Stimulated activated naive B cell treated with anti-CD40 and anti-IgM and Interleukin-4, amounts not matched to agents 10 μg/mL and 1 μg/mL and 100 μg/mL, for 72 hours (primary cell): Measurements from ENCODE around the gene OBI1.

Experiments
- ATAC-seq, 2 donors: fragments of 150-1000 bp; cut with Tn5 transposase; replicated peaks; 2 replicates each; pipeline ENCODE4 v1.10.0; 2021; ENCODE audit warnings: moderate library complexity in 1 of 2
- DNase-seq: peaks from one replicate; pipeline ENCODE4 v3.0.0; 2021
- H3K27ac Mint-ChIP-seq: one replicate; pipeline ENCODE4 v1.8.0; 2022; ENCODE audit warnings: mild to moderate bottlenecking, mixed read lengths
- H3K27me3 Mint-ChIP-seq, 2 donors: one replicate each; pipeline ENCODE4 v1.8.0; 2022; ENCODE audit warnings: mixed read lengths in 2 of 2
- H3K36me3 Mint-ChIP-seq, 2 donors: one replicate each; pipeline ENCODE4 v1.8.0; 2022; ENCODE audit warnings: mixed read lengths in 2 of 2, mild to moderate bottlenecking in 1 of 2
- H3K4me1 Mint-ChIP-seq, 2 donors: one replicate each; pipeline ENCODE4 v1.8.0; 2022; ENCODE audit warnings: mixed read lengths in 2 of 2, mild to moderate bottlenecking in 1 of 2
- H3K4me3 Mint-ChIP-seq, 2 donors: one replicate each; pipeline ENCODE4 v1.8.0; 2022; ENCODE audit warnings: mild to moderate bottlenecking in 2 of 2, mixed read lengths in 2 of 2, moderate library complexity in 1 of 2
- H3K9me3 Mint-ChIP-seq, 2 donors: one replicate each; pipeline ENCODE4 v1.8.0; 2022; ENCODE audit warnings: mixed read lengths in 2 of 2, mild to moderate bottlenecking in 1 of 2

The OBI1 gene

DNA sequence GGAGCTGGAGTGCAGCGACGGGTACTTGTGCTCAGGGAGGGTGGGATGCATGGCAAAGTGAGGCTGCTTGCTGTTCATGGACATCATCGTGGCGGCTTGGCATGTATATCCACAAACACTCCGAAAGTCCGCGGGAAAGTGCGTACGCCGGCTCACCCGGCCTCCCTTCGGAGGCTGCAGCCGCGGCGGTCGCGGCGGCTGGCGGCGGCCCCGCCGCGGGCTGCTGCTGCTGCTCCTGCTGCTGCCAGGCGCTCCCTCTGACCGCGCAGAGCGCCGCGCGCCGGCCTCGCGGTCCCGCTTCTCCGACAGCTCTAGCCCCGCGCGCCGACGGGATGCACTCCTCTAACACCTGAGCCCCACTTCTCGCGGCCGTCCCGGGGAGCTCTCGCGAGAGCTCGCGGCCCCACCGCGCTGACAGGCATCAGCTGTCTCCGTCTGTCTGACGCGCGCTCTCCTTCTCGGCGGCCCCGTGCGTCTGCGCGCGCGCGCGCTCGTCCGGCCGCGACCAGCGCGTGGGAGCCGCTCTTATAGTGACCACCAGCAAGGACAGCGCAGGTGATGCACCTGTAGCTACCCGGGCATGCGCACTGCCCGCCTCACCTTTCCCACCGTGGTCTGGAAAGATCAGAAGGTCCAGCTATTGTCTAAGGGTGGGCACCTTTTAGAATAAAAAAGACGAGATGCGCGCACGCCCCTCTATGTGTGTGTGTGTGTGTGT is 55.6 kb downstream of the OBI1 start, which contains the start of gene POU4F1:
Gene POU4F1, minus strand, starts transcription at position 313 of the 718 bp plus-strand sequence. Its CDS starts 226 bp downstream, at position 87.
- peak within 1 kb of the TSS; percentile 79 to 89 for H3K4me3 Mint-ChIP-seq
- H3K27me3 Mint-ChIP-seq: peaks cover 82 to 93% of the 10 kb centered on the region in 2 donors
- peak; percentile 41 for DNase-seq
- ATAC-seq: peak; percentile 84 to 87
- H3K9me3 Mint-ChIP-seq: no peaks in the 10 kb centered on the region
- peaks cover 42 to 63% of the 10 kb centered on the region in 2 donors for H3K4me1 Mint-ChIP-seq
- peak within 1 kb of the TSS; percentile 93 for H3K27ac Mint-ChIP-seq
- H3K36me3 Mint-ChIP-seq: peaks cover 0 to 6% of the 10 kb centered on the region in 2 donors

DNA sequence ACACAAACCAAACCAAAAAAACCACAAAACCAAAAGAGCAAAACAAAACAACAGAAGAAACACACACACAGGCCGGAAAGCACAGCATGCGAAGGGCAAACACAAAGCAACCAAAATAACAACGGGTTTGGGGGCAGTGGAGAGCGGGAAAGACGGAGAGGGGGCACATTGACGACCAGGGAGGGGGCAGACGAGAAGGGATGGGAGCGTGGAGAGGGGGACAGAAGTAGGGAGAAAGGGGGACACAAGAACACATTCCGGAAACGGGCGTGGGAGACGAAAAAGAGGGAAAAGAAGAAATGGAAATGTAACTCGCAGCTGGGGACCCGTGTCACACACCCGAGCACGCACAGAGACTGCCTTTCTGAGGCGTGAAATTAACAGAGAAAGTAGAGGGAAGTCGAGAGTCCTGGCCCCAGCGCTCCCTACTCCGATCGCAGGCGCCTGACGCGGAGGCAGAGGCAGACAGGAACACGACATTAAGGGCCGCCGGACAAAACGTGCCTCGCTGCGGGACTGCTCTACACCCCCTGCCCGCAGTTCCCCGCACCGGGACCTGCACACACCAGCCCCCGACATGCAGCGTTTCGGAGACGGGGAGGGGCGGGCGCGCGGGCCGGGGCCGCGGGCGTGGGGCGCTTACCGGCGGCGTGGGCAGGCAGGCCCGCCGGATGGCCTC is 56.3 kb downstream of the OBI1 start:
- H3K4me1 Mint-ChIP-seq: peaks cover 40 to 56% of the 10 kb centered on the region in 2 donors
- H3K27me3 Mint-ChIP-seq: peaks cover 79 to 87% of the 10 kb centered on the region in 2 donors
- H3K9me3 Mint-ChIP-seq: no peaks in the 10 kb centered on the region
- peak overlapping the region; percentile 88 for H3K27ac Mint-ChIP-seq
- ATAC-seq (peak; percentile 31 to 41), DNase-seq (no peak)
- peaks cover 0 to 6% of the 10 kb centered on the region in 2 donors for H3K36me3 Mint-ChIP-seq
- H3K4me3 Mint-ChIP-seq: peak overlapping the region; percentile 79 to 89

DNA sequence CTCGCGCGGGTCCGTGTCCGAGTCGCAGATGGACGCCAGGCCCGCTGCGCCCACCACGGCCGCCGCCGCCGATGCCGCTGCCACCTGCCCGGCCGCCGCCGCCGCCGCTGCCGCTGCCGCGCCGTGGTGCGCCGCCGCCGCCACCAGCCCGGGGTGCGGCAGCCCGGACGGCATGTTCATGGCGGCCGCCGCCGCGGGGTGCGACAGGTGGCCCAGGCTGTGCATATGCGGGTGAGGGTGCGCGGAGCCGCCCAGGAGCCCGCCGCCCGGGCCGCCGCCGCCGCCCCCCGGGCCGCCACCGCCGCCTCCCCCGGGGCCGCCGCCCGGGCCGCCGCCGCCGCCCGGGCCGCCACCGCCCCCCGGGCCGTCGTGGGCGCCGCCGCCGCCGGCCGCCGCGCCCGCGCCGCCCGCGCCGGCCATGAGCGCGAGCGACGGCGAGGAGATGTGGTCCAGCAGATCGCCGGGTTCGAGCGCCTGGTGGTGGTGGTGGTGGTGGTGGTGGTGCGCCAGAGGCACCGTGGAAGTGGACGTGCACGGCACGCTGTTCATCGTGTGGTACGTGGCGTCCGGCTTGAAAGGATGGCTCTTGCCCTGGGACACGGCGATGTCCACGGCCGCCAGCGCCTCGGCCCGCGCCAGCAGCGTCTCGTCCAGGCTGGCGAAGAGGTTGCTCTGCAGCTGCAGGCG is 56.9 kb downstream of the OBI1 start:
- peak overlapping the region; percentile 79 to 89 for H3K4me3 Mint-ChIP-seq
- peak overlapping the region; percentile 88 for H3K27ac Mint-ChIP-seq
- peaks cover 2 to 11% of the 10 kb centered on the region in 2 donors for H3K36me3 Mint-ChIP-seq

DNA sequence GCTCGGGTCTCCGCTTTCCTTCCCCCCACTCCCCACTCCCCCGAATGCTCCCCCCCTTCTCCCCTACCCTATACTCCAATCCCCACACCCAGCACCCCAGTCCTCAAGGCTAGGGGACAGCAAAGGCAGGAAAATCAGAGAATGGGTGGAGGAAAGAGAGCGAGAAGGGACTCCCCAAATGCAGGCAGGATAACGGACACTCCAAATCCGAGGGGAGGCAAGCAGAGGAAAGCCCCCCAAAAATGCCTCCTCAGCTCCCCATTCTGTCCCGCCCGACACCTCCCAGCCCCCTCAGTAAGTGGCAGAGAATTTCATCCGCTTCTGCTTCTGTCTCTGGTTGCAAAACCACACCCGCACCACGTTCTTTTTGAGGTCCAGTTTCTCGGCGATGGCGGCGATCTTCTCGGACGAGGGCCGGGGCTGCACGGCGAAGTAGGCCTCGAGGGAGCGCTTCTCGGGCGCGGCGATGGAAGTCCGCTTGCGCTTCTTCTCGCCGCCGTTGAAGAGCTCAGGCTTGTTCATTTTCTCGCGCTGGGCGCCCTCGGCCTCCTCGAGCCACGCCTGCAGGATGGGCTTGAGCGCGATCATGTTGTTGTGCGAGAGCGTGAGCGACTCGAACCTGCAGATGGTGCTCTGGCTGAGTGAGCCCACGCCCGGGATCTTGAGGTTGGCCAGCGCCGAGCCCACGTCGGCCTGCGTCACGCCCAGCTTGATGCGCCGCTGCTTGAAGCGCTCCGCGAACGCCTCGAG is 57.7 kb downstream of the OBI1 start:
- Mint-ChIP-seq H3K27ac (peak overlapping the region; percentile 31), H3K4me1 (peaks cover 39 to 54% of the 10 kb centered on the region in 2 donors), H3K27me3 (peaks cover 72 to 85% of the 10 kb centered on the region in 2 donors), H3K36me3 (peaks cover 2 to 13% of the 10 kb centered on the region in 2 donors), H3K4me3 (peak overlapping the region; percentile 46 to 62), H3K9me3 (peaks cover 4 to 6% of the 10 kb centered on the region in 2 donors)
- no peak for DNase-seq
- ATAC-seq: no peak

More for the DNA sequence above, 56.9 kb downstream of the OBI1 start:
- DNase-seq (no peak), ATAC-seq (no peak)
- peaks cover 4 to 5% of the 10 kb centered on the region in 2 donors for H3K9me3 Mint-ChIP-seq
- peaks cover 41 to 56% of the 10 kb centered on the region in 2 donors for H3K4me1 Mint-ChIP-seq
- peaks cover 78 to 87% of the 10 kb centered on the region in 2 donors for H3K27me3 Mint-ChIP-seq

DNA sequence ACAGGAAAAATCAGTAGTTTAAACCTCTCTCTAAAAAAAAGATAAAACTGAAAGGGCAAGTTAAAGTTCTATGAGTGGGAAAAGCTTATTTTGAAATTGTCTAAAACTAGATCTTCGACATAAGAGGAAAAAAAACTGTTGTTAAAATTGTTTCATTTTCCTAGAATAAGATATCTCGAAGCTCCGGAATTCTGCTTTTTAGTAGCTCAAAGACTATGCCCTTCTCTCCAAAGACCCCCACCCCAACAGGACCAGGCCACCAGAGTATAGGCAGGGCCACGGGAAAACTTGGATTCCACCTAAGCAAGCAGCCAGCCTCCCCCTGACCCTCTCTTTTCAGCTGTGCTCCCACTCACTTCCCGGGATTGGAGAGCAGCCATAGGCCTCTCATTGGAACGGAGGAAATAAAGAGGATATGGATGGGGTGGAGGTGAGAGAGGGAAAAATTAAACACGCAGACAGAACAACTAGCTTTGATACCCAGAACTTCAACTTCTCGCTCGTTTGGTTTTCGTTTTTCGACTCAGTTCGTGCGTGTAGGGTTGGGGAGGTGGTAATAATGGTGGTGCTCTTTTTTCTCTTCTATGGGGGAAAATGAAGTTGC is 58.6 kb downstream of the OBI1 start:
- H3K27ac Mint-ChIP-seq: peak overlapping the region; percentile 31
- H3K9me3 Mint-ChIP-seq: peaks cover 4 to 6% of the 10 kb centered on the region in 2 donors
- H3K4me1 Mint-ChIP-seq: peaks cover 36 to 55% of the 10 kb centered on the region in 2 donors
- H3K4me3 Mint-ChIP-seq: peak overlapping the region in 1 of 2 donors; percentile 32
- DNase-seq (no peak), ATAC-seq (no peak)
- H3K36me3 Mint-ChIP-seq: peaks cover 2 to 13% of the 10 kb centered on the region in 2 donors
- peaks cover 66 to 79% of the 10 kb centered on the region in 2 donors for H3K27me3 Mint-ChIP-seq

DNA sequence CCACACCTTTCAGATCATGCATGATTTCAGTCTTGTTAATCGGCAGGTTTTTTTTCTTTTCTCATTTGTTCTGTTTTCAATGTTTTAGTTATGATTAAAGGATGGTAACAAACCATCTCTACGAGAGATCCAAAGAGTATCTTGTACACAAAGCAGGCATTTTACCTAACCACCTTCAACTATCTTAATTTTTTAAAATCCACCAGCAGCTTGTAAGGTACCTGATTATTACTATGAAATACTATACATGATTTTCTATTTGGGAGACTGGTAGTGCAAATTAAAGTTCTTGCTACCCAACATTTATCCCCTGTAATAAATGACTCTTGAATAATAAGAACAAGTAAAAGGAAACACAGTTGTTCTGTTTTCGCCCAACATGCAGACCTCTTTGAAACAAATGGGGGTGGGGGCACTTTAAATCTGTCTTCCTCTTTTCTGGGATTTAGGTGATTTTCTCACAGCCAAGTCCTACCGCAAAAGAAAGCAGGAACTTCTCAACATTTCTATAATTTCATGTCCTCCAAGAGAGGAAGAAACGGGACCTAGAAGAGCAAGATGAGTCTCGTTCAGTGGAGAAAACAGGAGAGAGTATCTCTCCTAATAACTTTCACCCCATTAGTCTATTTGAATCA is 59.2 kb downstream of the OBI1 start:
- DNase-seq: no peak
- Mint-ChIP-seq H3K4me1 (peaks cover 34 to 55% of the 10 kb centered on the region in 2 donors), H3K27ac (peak overlapping the region; percentile 51), H3K4me3 (no peak overlapping the region), H3K36me3 (peaks cover 2 to 13% of the 10 kb centered on the region in 2 donors), H3K27me3 (peaks cover 62 to 78% of the 10 kb centered on the region in 2 donors), H3K9me3 (peaks cover 4 to 6% of the 10 kb centered on the region in 2 donors)
- ATAC-seq: no peak

DNA sequence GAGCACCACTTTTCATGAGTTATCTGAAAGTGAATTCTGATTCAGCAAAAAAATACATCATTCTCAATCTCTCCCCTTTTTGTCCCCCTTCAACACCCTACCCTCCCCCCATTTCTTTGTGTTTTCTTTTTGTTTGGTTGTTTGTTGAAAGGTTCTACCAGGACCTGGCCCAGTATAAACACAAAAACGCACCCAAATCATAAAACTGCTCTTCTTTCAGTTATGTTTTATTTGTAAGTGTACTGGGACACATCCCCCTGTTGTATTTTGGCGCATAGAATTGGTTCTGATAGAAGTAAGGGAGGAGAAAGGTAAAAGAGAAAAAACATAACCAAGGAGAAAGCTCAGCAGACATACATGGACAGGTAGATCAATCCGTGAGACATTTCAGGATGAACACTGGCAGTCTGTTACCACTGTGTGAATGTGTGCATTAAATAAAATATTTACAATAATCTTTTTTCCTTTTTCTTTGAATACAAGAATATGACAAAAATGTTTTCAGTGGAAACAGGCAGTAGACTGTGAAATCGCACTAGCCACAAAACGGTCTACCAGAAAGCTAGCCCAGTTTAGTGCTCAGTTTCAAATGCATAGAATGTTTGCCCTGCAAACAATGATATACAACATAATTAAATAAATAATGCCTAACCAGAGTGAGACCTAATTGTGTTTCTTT is 59.9 kb downstream of the OBI1 start:
- peaks cover 31 to 53% of the 10 kb centered on the region in 2 donors for H3K4me1 Mint-ChIP-seq

DNA sequence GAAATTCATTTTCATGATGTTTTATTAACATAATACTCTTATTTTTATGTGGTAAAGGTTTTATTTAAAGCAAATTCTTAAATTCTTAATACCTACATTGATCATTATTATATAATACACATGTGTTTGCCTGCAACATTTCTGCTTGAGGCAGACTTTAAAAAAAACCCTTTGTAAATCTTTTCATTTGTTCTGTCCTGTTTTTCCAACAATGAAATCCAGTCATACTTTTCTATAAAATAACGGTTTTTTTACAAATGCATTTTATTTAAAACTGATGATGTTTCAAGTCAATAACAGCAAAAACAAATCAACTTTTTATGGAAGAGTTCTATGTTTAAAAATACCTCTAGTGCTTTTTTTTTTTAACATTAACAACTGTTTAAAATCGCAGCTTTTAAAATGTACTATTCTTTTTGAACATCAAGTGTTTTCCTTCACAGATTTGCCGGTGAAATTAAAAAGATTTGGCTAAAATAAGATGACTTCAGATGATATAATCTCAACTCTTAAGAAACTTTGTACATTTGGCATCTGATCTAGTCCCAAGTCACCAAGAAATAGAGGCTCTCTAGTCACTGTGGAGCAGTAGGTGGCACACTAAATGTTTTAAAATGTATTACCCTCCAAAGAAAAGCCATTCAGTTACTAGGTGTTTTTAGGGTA is 60.7 kb downstream of the OBI1 start:
- ATAC-seq: no peak
- H3K27ac Mint-ChIP-seq: no peak overlapping the region
- peaks cover 4 to 13% of the 10 kb centered on the region in 2 donors for H3K36me3 Mint-ChIP-seq
- H3K4me3 Mint-ChIP-seq: no peak overlapping the region
- DNase-seq: no peak
- H3K4me1 Mint-ChIP-seq: peaks cover 25 to 44% of the 10 kb centered on the region in 2 donors
- peaks cover 6 to 7% of the 10 kb centered on the region in 2 donors for H3K9me3 Mint-ChIP-seq
- peaks cover 60 to 77% of the 10 kb centered on the region in 2 donors for H3K27me3 Mint-ChIP-seq

More for the DNA sequence above, 59.9 kb downstream of the OBI1 start:
- DNase-seq (no peak), ATAC-seq (no peak)
- peaks cover 62 to 78% of the 10 kb centered on the region in 2 donors for H3K27me3 Mint-ChIP-seq
- no peak overlapping the region for H3K4me3 Mint-ChIP-seq
- peaks cover 6 to 7% of the 10 kb centered on the region in 2 donors for H3K9me3 Mint-ChIP-seq
- H3K36me3 Mint-ChIP-seq: peaks cover 2 to 13% of the 10 kb centered on the region in 2 donors
- no peak overlapping the region for H3K27ac Mint-ChIP-seq

DNA sequence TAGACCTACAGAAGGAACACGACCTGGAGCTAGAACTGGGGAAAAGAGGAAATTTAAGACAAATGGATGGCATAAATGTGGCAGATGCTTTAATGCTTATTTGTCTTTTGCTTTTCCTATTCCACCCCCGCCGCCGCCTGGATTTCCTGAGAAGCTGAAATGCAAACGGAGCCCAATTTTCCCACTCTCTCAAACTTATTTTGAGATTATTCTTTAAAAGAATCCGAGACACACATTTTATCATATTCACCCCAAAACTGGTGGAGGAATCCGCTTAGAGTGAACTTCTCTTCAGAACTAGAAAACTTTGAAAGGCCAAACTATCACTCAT is 61.4 kb downstream of the OBI1 start:
- ATAC-seq (no peak), DNase-seq (no peak)
- H3K9me3 Mint-ChIP-seq: peaks cover 6 to 7% of the 10 kb centered on the region in 2 donors

DNA sequence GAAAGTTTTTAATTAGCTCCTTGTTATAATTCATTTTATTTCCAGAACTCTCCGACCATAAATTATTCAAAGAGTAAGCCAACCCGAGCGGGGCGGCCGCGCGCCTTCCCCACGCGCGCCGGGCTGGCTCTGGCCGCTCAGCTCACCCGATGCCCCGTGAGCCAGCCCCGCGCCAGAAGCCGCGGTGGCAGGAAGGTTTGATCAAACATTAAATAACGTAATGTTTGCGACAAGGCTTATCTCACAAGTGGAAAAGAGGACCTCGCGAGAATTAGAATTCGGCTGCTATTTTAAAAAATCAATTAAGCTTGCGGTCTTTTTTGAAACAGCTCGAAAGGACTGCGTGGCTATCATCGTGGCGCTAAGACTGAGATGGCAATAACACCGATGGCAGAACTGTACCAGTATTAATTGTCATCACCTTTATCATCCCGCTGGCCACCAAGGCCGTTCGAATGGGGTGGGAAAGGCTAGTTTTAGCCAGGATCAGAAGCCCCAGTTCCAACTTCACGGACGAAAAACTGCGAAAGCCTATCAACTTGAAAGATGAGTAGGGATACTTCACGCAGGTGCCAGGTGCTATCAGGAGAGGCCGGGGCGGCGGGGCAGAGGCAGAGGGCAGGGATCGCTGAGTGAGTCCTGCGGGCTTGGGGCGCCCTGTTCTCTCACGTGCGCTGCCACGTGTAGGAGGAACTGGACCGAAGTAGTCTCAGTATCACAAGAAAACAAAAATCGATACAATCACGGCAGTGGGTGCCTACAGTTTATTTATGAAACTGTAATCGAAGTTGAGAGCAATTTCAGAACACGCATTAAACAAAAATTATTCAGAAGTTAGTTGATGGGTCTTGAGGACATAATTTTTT is 62.0 kb downstream of the OBI1 start:
- Mint-ChIP-seq H3K27me3 (peaks cover 63 to 78% of the 10 kb centered on the region in 2 donors), H3K4me3 (peak overlapping the region; percentile 36 to 39), H3K9me3 (peaks cover 6 to 7% of the 10 kb centered on the region in 2 donors), H3K27ac (peak overlapping the region; percentile 81), H3K4me1 (peaks cover 17 to 33% of the 10 kb centered on the region in 2 donors), H3K36me3 (peaks cover 4 to 6% of the 10 kb centered on the region in 2 donors)
- DNase-seq: no peak
- no peak for ATAC-seq

More for the DNA sequence above, 61.4 kb downstream of the OBI1 start:
- Mint-ChIP-seq H3K27ac (peak overlapping the region; percentile 81), H3K27me3 (peaks cover 61 to 77% of the 10 kb centered on the region in 2 donors), H3K4me3 (no peak overlapping the region), H3K4me1 (peaks cover 21 to 38% of the 10 kb centered on the region in 2 donors), H3K36me3 (peaks cover 4 to 10% of the 10 kb centered on the region in 2 donors)

DNA sequence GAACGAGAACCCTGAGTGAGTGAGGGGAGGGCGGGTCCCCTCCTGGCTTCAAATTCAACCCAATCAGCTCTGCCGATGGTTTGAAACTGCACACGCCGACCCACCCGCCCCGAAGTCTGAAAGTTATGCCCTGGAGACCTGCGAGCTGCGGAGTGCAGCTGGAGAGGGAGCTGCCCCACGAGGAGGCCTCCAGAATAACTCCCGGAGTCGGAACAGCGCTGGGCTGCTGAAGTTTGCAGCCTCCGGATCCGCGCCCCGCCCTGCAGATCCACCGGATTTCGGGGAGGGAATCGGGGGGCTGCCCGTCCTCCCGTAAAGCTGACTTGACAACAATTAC is 62.6 kb downstream of the OBI1 start:
- Mint-ChIP-seq H3K27ac (peak overlapping the region; percentile 81), H3K27me3 (peaks cover 63 to 80% of the 10 kb centered on the region in 2 donors), H3K4me1 (peaks cover 15 to 31% of the 10 kb centered on the region in 2 donors), H3K9me3 (peaks cover 6 to 7% of the 10 kb centered on the region in 2 donors), H3K4me3 (peak overlapping the region in 1 of 2 donors; percentile 59), H3K36me3 (peaks cover 4 to 6% of the 10 kb centered on the region in 2 donors)
- no peak for ATAC-seq
- no peak for DNase-seq
